Transverse colon (tissue), 4 donors: ENCODE measurements around the gene IRF8. TPM values are rescaled to one million over a fixed set of nuclear protein-coding genes. Genes with fewer than 3 reads are reported as not detected.
A peak's percentile ranks its signal among the peaks of the same experiment; 100 is the strongest.

Experiments
- DNase-seq: peaks from one replicate; pipeline ENCODE4 v3.0.0-alpha.2; 2019
- H3K27ac ChIP-seq, 4 donors: fragments of 200-600 bp; sonication (generic); 2 replicates each; pipeline ENCODE4 v1.5.1; 2016 to 2018; ENCODE audit warnings: inconsistent platforms in 4 of 4
- H3K27me3 ChIP-seq: fragments of 200-600 bp; sonication (generic); 2 replicates; pipeline ENCODE4 v1.5.1; 2017; ENCODE audit warnings: inconsistent platforms
- H3K36me3 ChIP-seq, 4 donors: fragments of 200-600 bp; sonication (generic); 2 replicates each; pipeline ENCODE4 v1.5.1; 2017 to 2019; ENCODE audit warnings: inconsistent platforms in 4 of 4
- H3K4me1 ChIP-seq, 4 donors: fragments of 200-600 bp; sonication (generic); 2 replicates each; pipeline ENCODE4 v1.5.1; 2017 to 2020; ENCODE audit warnings: inconsistent platforms in 4 of 4
- H3K4me3 ChIP-seq, 4 donors: fragments of 200-600 bp; sonication (generic); 1 replicate in 1 of 4; 2 replicates in 3 of 4; pipeline versions ENCODE4 v1.5.1 to v1.6.1; 2017 to 2019; ENCODE audit warnings: inconsistent platforms in 4 of 4
- H3K9me3 ChIP-seq, 2 donors: fragments of 200-600 bp; sonication (generic); 2 replicates each; pipeline ENCODE4 v1.5.1; 2017 to 2019; ENCODE audit warnings: inconsistent platforms in 2 of 2
- CTCF ChIP-seq, 5 experiments: fragments of 200-600 bp in 3 of 5; fragments of 450-650 bp in 2 of 5; sonication (generic) in 3 of 5; IDR thresholded peaks; 1 replicate in 2 of 5; 2 replicates in 3 of 5; pipeline ENCODE4 v1.5.1; 2016 to 2017; ENCODE audit warnings: antibody characterized with exemption in 5 of 5, inconsistent platforms in 3 of 5, mild to moderate bottlenecking in 2 of 5, moderate library complexity in 1 of 5
- EP300 ChIP-seq: sonication (generic); formaldehyde crosslinking; IDR thresholded peaks from one replicate; pipeline ENCODE4 v1.6.1; 2017; ENCODE audit warnings: antibody characterized with exemption, low read depth
- POLR2A ChIP-seq: fragments of 450-650 bp; IDR thresholded peaks from one replicate; pipeline ENCODE4 v1.6.1; 2016; ENCODE audit warnings: antibody characterized with exemption, mild to moderate bottlenecking, moderate library complexity
- POLR2AphosphoS5 ChIP-seq, 3 donors: sonication (generic); formaldehyde crosslinking; IDR thresholded peaks; one replicate each; pipeline ENCODE4 v1.6.1; 2016; ENCODE audit warnings: antibody characterized with exemption in 3 of 3
- WGBS, 2 donors: methylation state at CpG; one replicate each; pipeline ENCODE4 v1.1.5; 2018; ENCODE audit warnings: low coverage in 1 of 2; 5-methylcytosine and 5-hydroxymethylcytosine counted together
- in situ Hi-C, 4 donors: fragments of 200-750 bp; cut with MboI; loops; one replicate each; pipeline versions ENCODE4 v1.15.0 to v1.15.1; 2017; ENCODE audit warnings: low sequenced_read_pairs in 3 of 4, low pct_ligation_motif_present in 1 of 4, low pct_unique_long_range_greater_than_20kb in 1 of 4
- intact Hi-C: fragments of 100-400 bp; cut with DNase I; formaldehyde crosslinking; loops from one replicate; pipeline ENCODE4 v1.15.1; 2023; ENCODE audit warnings: low total_unique reads
- total RNA-seq, 4 donors: library from RNA; depleted of rRNA; stranded (reverse); fragments of >200 nt; gene quantifications; one replicate each; pipeline ENCODE4 v1.1.0, GENCODE V29; 2016

IRF8 gene
- 10 to 100 TPM; 20.7 to 70.7 (median 45.2) TPM for total RNA-seq

GRCh38 chr16:85898521-85899442 is at the start of gene IRF8:
IRF8 (plus strand) TSS chr16:85899162; CDS start chr16:85903016, 3,854 bp downstream.
- in situ Hi-C loops: no loop called here
- 2 to 4% methylated on average over 6 to 33 of the region's 102 CpGs for WGBS, 2 donors
- Histone ChIP-seq H3K9me3 (no peaks in the 10 kb centered on the region), H3K36me3 (no peaks in the 10 kb centered on the region), H3K4me1 (peaks cover 0 to 33% (median 14%) of the 10 kb centered on the region in 4 donors), H3K4me3 (peak within 1 kb of the TSS; percentile 47 to 78 (median 72)), H3K27ac (peak within 1 kb of the TSS; percentile 64 to 83 (median 74)), H3K27me3 (no peaks in the 10 kb centered on the region)
- peak; percentile 87 for DNase-seq
- TF ChIP-seq POLR2AphosphoS5 (IDR thresholded peaks at IDR 0.05): peak; percentile 83 to 97 (median 95)
- TF ChIP-seq CTCF (IDR thresholded peaks at IDR 0.05): no peak
- peak; percentile 89 for TF ChIP-seq POLR2A
- intact Hi-C loops: no loop called here

- intact Hi-C loops (no loop called here), in situ Hi-C loops (no loop called here)
- DNase-seq: no peak
- 73 to 81% methylated on average over 8 of the region's 8 CpGs for WGBS, 2 donors
- Histone ChIP-seq H3K9me3 (no peaks in the 10 kb centered on the region), H3K36me3 (no peaks in the 10 kb centered on the region), H3K27ac (no peak overlapping the region), H3K4me3 (no peak overlapping the region), H3K27me3 (no peaks in the 10 kb centered on the region), H3K4me1 (peaks cover 4 to 14% (median 12%) of the 10 kb centered on the region in 4 donors)
- TF ChIP-seq EP300 (no peak), POLR2AphosphoS5 (IDR thresholded peaks at IDR 0.05) (no peak), POLR2A (no peak), CTCF (IDR thresholded peaks at IDR 0.05) (no peak)
Observed at GRCh38 chr16:85849388-85849787, 49.6 kb upstream of the IRF8 start.

DNA sequence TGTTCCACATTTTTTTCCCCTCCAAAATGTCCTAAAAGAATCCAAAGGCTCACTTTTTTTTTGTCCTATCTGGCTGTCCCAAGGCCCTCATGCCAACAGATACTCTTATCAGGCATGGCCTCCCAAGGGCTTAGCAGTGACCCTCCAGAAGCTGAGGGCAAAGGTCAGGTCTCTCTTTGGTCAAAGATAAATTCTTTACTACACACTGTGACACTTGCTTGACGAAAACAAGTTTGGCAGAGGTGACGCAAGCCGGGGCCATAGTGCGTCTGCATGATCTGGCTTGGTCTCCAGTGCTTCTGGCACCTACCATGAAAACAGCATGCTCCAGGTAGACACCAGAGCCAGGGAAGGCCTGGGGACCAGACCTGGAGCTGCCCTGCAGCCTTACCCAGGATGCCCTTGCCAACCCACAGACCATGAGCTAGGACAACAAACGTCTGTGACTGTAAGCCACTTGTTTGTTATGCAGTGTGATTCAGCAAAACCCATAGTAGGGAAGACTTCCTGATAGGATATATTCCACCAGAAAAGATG is 48.5 kb upstream of the IRF8 start:
- in situ Hi-C loops: no loop called here
- no peak for DNase-seq
- 60 to 84% methylated on average over 1 to 5 of the region's 5 CpGs for WGBS, 2 donors

More for the DNA sequence above, 48.5 kb upstream of the IRF8 start:
- H3K36me3 ChIP-seq: no peaks in the 10 kb centered on the region
- H3K4me1 ChIP-seq: peaks cover 0 to 7% (median 4%) of the 10 kb centered on the region in 4 donors
- no peak overlapping the region for H3K27ac ChIP-seq
- no peaks in the 10 kb centered on the region for H3K9me3 ChIP-seq
- intact Hi-C loops: no loop called here
- H3K27me3 ChIP-seq: no peaks in the 10 kb centered on the region
- TF ChIP-seq POLR2A (no peak), POLR2AphosphoS5 (IDR thresholded peaks at IDR 0.05) (no peak), CTCF (IDR thresholded peaks at IDR 0.05) (no peak), EP300 (no peak)
- H3K4me3 ChIP-seq: no peak overlapping the region
